ENCODE measurements around the gene AK5.

AK5 gene

GRCh38 chr1:77542813-77543420 lies 261.1 kb downstream of the AK5 start:
- DNase-seq (ENCODE audit: low read depth): no peak

- peak; percentile 24 for DNase-seq (ENCODE audit: low read depth)
Measured at GRCh38 chr1:77543822-77544448, 262.1 kb downstream of the AK5 start.

- no peak for DNase-seq (ENCODE audit: low read depth)
Measured at GRCh38 chr1:77544845-77545244, 263.0 kb downstream of the AK5 start.

GRCh38 chr1:77545970-77546369 lies 264.2 kb downstream of the AK5 start:
- peak; percentile 65 for DNase-seq (ENCODE audit: low read depth)

GRCh38 chr1:77546890-77547289 lies 265.1 kb downstream of the AK5 start:
- no peak for DNase-seq (ENCODE audit: low read depth)

GRCh38 chr1:77548285-77548684 lies 266.5 kb downstream of the AK5 start:
- DNase-seq (ENCODE audit: low read depth): no peak

- no peak for DNase-seq (ENCODE audit: low read depth)
Measured at GRCh38 chr1:77550135-77550534, 268.3 kb downstream of the AK5 start.

GRCh38 chr1:77552626-77553025 lies 270.8 kb downstream of the AK5 start:
- no peak for DNase-seq (ENCODE audit: low read depth)

- DNase-seq (ENCODE audit: low read depth): no peak
Measured at GRCh38 chr1:77553568-77554291, 271.9 kb downstream of the AK5 start.

GRCh38 chr1:77556045-77556444 lies 274.2 kb downstream of the AK5 start:
- DNase-seq (ENCODE audit: low read depth): no peak

GRCh38 chr1:77557053-77557452 lies 275.2 kb downstream of the AK5 start:
- peak; percentile 27 for DNase-seq (ENCODE audit: low read depth)

GRCh38 chr1:77558591-77559164 lies 276.9 kb downstream of the AK5 start:
- DNase-seq (ENCODE audit: low read depth): no peak

- no peak for DNase-seq (ENCODE audit: low read depth)
Measured at GRCh38 chr1:77560741-77561140, 278.9 kb downstream of the AK5 start.

GRCh38 chr1:77562596-77563150 lies 280.9 kb downstream of the AK5 start:
- no peak for DNase-seq (ENCODE audit: low read depth)

GRCh38 chr1:77565321-77565720 lies 283.5 kb downstream of the AK5 start:
- DNase-seq (ENCODE audit: low read depth): no peak

- DNase-seq (ENCODE audit: low read depth): peak; percentile 20
Measured at GRCh38 chr1:77571642-77572041, 289.8 kb downstream of the AK5 start.

GRCh38 chr1:77579547-77579946 lies 297.7 kb downstream of the AK5 start:
- no peak for DNase-seq (ENCODE audit: low read depth)

- no peak for DNase-seq (ENCODE audit: low read depth)
Measured at GRCh38 chr1:77582905-77583304, 301.1 kb downstream of the AK5 start.

- DNase-seq (ENCODE audit: low read depth): no peak
Measured at GRCh38 chr1:77583483-77583882, 301.7 kb downstream of the AK5 start.

GRCh38 chr1:77584884-77585283 lies 303.1 kb downstream of the AK5 start:
- DNase-seq (ENCODE audit: low read depth): no peak

- DNase-seq (ENCODE audit: low read depth): no peak
Measured at GRCh38 chr1:77585610-77586314, 303.9 kb downstream of the AK5 start.

GRCh38 chr1:77589231-77589630 lies 307.4 kb downstream of the AK5 start:
- no peak for DNase-seq (ENCODE audit: low read depth)

Measured in amniotic epithelial cell (primary cell).